GM11168 (cell line): ENCODE measurements around the gene ADAMTS7.

ENCODE experiments used
- in situ Hi-C: fragments of 300-500 bp; cut with MboI; formaldehyde crosslinking; loops from one replicate; pipeline ENCODE4 v1.12.0; 2022; ENCODE audit warnings: low sequenced_read_pairs; ENCODE audit not compliant: unreplicated experiment

ADAMTS7 gene

DNA sequence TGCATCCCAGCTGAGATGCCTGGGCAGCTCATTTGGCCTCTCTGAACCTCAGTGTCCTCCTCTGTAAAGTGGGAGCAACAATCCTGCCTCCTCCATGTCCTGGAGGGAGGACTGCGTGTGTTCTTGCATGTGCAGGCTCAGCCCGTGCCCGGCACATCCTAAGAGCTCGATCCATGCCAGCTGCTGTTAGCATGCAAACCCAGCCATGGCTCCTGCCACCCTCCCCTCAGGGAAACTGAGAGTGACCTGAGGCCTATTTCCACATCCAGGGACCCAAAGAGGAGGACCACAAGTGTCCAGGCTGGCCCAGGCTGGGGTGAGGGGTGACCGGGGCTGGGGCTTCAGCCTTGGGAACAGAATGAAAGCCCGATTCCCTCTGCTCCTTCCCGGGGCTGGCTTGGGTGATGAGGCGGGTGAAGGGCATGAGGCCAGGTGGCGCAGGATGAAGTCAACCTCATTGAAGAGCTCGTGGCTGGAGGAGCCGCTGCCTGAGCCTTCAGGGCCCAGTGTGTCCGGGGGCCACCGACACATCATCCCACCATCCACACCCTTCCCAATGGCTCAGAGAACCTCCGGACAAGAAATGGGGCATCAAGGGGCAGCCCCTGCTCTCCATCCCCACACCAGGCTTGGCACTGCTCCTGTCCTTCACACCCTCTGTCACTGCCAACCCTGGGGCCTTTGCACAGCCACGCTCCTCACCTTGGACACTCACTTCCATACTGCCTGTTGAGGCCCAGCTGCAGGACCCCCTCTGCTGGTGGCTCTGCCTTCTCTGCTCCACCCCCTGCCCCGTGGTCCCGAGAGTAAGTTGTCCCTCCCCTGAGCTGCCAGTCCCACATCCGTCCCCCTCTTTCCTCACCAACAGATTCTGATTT lies 42.5 kb downstream of the ADAMTS7 start:
- in situ Hi-C loops, result loop anchor here (25.0 kb wide), 1 partner anchor 219 kb away; no protein-coding TSS in a partner anchor

DNA sequence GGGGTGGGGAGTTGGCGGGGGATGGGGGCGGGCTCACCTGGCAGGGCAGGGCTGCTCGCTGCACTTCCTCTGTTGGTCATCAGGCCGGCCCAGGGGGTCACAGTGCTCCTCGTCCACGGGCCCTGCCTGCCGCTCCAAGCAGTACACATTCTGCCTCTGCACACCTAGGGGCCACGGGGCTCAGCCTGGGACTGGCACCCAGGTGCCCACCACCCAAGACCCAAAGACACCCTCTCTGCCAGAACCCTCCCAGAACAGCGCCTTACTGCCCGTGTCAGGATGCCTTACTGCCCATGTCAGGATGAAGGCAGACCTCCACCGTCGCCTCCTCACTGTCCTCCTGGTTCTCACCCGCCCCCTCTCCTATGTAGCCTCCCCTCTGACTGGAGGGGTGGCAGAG lies 43.2 kb downstream of the ADAMTS7 start:
- in situ Hi-C loops, result loop anchor here (25.0 kb wide), 1 partner anchor 219 kb away; no protein-coding TSS in a partner anchor

DNA sequence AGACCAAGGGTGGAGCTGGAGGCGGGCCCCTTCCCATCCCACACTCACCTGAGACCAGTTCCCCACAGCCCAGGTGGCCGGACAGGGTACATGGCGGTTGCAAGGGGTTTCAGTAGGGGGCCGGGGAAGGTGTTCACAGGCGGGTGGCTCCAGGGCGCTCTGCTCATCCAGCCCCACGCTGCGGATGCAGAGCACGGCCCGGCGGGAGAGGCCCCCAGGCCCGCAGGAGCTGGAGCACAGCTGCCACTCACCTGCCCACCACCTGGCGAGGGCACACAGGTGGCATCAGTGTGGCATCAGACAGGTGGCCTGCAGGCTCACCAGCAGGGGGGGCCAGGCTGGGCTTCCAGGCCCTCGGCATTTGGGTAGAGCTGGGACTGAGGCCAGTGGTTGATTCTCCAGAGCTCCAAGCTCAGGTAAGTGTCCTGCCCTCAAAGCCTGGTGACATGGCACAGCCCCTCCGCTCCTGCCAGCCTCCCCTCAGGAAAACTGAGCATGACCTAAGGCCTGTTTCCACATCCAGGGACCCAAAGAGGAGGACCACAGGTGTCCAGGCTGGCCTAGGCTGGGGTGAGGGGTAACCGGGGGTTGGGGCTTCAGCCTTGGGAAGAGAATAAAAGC lies 43.8 kb downstream of the ADAMTS7 start:
- in situ Hi-C loops, result loop anchor here (25.0 kb wide), 1 partner anchor 220 kb away; no protein-coding TSS in a partner anchor

DNA sequence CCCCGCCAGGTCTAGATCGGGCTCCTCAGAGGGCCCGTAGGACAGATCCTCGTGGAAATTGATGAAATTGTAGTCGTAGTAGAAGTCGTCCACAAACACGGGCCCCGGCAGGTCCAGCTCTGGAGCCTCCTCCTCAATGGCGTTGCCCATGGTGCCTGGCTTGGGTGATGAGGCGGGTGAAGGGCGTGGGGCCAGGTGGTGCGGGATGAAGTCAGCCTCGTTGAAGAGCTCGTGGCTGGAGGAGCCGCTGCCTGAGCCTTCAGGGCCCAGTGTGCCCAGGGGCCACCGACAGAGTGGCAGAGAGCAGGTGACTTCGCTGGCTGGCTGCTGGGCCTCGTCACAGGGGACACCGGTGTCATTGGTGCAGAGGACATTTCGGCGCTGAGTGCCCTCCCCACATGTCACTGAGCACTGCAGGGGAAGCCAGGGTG lies 44.6 kb downstream of the ADAMTS7 start:
- in situ Hi-C loops, result loop anchor here (25.0 kb wide), 1 partner anchor 221 kb away; no protein-coding TSS in a partner anchor

DNA sequence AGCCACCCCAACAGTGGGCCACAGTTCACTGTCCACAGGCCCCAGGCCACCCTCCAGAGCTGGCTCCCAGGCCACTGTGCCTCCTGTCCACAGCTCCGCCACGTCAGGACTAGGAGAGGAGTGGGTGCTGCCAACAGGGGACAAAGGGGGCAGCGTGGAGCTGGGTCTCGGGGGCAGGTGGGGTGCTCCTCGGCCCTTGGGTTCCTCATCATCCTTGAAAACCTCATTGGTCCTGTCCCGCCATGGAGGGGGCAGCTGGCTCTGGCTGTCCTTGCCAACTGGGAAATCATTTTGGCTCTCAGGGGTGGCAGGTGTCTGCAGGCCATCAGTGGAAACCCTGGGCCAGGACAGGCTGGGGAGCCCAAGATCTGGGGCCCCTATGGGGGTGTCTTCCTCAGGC lies 45.2 kb downstream of the ADAMTS7 start:
- in situ Hi-C loops, result loop anchor here (25.0 kb wide), 1 partner anchor 221 kb away; no protein-coding TSS in a partner anchor

DNA sequence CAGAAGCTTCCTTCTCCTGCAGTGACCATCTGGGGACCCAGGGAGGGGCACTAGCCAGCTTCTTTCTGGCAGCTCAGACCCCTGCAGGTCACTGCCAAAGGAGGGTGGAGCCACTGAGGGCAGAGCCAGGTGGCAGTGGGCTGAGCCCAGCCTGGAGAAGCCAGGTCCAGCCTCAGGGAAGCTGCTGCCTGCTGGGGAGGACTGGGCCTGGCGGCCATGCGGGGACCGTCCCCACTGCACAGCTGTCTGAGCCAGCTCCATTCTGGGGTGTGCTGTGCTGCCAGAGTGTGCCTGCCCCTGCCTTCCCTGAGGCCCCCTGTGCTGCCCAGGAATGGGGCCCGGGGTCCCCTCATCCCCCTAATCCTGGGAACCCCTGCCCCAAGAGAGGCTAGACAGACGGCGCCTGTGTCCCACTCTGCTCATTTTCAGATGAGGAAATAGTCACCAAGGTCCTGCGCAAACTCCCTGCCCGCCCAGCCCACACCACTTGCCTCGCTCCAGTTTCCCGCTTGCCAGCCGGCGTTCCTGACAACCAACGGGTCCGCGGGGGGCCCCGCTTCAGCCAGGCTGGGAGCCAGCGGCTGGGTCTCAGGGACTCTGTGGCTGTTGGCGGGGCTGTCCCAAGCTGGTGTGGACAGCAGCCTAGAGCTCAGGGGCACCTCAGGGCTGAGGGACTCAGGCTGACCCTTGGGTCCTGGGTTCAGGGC lies 46.0 kb downstream of the ADAMTS7 start:
- in situ Hi-C loops, result loop anchor here (25.0 kb wide), 1 partner anchor 222 kb away; no protein-coding TSS in a partner anchor

DNA sequence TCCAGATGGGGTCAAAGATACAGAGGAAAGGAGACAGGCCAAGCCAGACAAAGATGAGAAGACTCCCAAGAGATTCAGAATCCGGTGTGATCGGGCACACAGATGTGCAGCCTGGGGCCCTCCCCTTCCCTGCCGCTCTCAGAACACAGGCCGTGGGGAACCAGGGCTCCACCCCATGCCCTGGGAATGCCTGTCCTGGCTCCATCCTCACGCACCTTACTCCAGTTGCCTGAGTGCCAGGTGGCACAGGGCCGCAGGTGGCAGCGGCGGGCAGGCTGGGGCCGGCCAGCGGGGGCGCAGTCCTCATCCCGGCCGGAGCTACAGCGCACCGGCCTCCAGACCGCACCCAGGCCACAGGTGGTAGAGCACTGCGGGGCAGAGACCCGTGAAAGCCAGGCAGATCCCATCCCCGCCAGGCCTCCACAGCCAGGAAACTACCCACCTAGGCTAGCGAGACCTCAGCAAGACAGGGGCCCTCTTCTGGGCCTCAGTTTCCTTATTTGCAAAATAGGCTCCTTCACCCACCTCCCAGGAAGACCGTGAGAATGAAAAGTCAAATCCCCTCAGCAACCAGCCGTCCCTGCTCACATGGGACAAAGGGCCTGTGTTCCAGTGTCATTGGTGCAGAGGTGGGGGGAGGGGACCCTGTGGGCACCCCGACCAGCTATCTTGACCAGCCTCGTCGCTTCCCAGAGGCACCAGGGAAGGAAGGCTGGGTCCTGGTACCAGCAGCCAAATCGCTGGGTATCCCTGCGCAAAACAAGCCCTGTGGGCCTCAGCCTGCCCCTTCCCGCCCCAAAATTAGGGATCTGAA lies 46.7 kb downstream of the ADAMTS7 start:
- in situ Hi-C loops, result loop anchor here (25.0 kb wide), 1 partner anchor 223 kb away; no protein-coding TSS in a partner anchor

DNA sequence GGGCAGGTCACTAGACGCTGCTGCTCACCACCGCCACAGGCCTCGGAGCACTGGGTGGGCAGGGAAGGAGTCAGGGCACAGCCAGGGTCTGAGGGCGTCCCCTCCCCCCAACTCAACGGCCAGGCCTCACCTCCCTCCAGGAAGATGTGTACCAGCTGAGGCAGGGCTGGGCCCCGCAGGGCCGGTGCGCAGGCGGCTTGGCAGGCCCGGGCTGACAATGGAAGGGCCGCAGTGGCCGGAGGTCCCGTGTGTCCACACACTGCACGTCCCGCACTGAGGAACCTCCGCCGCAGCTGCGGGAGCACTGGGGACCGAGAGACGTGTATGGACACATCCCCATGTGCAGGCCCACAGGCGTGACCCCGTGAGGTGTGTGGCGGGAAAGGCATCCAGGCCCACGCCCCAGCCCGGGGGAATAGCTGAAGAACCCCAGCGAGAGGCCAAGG lies 47.4 kb downstream of the ADAMTS7 start:
- in situ Hi-C loops, result loop anchor here (25.0 kb wide), 1 partner anchor 223 kb away; no protein-coding TSS in a partner anchor

DNA sequence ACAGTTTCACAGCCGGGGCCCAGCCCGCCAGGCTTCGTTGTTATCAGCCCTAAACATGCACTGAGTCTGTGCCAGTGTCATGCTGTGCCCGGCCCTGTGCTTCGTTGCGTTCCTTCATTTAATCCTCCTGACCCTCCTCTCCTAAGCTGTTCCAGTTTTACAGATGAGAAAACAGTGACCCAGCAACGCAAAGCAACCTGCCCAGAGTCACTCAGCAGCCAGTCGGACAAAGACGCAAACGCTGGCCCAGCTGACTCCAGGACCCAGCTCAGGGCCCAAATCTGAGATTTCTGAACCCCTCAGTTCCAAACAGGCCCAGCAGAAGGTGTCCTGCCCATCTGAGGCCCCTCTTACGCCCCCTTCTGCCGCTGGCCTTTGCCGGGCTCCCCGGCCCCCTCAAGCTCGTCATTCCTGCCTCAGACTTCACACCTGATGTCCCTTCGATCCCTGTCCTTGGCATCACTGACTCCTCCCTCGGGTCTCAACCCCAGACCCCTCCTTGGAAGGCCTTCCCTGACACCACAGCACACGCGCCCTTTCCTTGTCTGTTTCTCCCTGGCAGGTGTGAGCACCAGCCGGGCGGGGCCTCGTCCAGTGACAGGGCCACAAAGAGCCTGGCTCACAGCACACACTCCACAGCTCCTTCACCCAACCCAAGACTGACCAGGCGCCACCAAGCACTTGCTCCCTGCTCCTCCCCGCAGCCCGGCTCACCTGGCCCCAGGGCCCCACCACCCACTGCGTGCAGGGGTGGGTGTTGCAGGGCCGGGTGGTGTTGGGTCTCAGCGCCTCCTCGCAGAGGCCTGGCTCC lies 48.1 kb downstream of the ADAMTS7 start:
- in situ Hi-C loops, result loop anchor here (25.0 kb wide), 1 partner anchor 224 kb away; no protein-coding TSS in a partner anchor

DNA sequence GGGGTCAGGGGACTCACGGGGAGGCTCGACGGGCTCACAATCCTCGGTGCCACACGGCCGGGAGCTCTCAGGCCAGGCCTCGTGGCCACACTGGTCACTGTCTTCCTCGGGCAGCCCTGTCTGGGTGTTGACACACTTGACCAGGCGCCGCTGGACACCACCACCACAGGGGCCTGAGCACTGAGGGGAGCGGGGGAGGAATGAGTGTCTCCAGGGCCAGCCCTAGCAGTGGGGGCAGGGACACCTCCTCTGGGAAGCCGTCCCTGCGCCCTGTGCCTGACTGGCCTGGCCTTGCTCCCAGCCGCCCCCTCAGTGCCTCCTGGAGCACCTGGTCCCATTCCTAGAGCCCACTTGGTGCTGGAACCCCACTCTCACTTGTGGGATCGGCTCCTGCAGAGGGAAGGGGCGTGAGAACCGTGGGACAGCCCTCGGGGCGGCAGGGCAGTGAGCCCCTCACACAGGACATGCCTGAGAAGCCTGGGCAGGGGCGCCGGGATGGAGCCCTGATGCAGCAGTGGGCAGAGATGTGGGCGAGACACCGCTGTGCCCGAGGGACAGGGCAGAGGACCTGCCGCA lies 48.8 kb downstream of the ADAMTS7 start:
- in situ Hi-C loops, result loop anchor here (25.0 kb wide), 1 partner anchor 225 kb away; no protein-coding TSS in a partner anchor

DNA sequence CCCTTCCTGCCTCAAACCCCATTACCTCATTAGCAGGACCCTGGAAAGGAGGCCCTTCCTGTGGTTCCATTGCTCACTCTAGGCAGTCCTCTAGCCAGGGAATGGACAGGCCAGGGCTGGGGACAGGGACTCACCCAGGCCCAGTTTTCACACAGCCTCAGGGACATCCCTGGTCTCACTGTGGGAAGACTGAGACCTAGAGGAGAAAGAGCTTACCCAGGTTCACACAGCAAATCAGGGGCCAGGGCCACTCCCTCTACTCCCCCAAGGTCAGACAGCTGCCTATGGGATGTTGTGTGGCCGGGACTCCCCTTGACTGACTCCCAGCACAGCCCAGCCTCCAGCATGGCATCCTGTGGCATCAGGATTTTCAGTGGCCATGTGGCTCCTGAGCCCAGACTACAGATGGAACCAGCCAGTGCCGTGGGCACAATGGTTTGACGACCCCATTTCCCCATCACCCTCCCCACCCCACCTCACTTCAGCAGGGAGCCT lies 49.3 kb downstream of the ADAMTS7 start:
- in situ Hi-C loops, result loop anchor here (25.0 kb wide), 1 partner anchor 225 kb away; no protein-coding TSS in a partner anchor

DNA sequence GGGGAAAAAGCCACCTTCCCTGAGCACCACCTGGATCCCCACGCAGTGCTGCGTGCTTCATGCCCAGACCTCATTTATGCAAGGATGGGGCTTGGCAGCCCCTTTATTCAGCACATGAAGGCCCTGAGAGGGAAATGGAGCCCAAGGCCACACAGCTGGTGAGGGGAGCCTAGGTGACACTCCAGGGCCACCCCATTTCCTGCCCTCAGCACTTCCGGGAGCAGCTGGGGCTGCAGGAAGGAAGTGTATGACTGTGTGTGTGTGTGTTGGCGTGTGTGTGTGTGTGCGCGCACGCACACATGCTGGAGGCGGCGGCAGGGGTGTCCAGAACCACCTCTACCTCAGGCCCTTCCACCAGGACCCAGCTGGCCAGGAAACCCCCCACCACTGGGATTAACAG lies 49.8 kb downstream of the ADAMTS7 start:
- in situ Hi-C loops, result loop anchor here (25.0 kb wide), 1 partner anchor 226 kb away; no protein-coding TSS in a partner anchor

DNA sequence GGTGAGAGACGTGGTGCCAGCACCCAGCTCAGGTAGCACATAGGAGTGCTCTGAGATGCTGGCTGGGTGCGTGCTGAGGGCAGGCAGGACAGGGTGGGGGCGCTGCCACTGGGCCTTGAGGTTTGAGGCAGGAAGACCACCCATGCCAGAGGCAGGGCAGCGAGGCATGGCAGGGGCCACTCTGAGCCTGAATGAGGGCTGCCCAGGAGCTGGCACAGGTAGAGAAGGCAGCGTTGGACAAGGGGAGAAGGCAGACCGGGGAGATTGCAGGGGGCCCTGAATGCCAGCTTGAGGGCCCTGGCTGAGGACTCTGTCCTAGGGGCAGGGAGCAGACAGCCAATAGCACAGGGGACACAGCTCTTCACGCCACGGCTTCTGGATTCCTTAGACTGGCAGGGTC lies 50.2 kb downstream of the ADAMTS7 start:
- in situ Hi-C loops, result loop anchor here (25.0 kb wide), 1 partner anchor 226 kb away; no protein-coding TSS in a partner anchor

DNA sequence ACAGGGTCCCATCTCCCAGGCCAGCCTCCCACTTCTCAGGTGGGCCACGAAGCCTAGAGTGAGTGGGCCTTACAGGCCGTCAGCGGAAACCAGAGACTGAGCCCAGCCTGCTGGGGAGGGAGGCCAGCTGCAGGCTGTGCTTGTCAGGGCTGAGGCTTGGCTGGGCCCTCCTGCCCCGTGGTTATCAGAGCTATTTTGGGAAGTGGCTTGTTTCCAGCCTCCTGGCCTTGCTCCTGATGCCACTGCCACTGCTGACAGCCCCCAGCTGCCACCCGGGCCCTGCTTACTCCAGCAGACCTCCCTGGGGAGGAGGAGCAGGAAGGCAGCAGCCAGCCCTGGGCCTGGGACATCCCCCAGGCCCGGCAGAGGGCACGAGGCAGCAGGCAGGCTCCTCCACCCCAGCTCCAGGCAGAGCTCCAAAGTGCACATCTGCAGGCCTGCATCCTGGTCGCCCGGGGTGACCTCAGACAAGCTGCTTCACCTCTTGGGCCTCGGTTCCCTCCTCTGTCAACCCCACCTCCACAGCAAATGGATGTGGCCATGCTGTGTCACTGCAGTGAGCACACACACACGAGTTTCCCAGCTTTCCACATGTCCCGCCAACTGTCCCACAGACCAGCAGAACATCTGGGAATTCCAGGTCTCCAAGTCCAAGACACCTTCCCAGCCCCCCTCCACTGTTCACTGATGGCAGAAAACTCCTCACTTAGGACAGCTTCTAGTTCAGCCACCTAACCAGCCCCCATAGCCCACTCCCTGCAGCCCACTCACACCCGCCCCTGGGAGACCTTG lies 51.0 kb downstream of the ADAMTS7 start:
- in situ Hi-C loops, result loop anchor here (25.0 kb wide), 1 partner anchor 227 kb away; no protein-coding TSS in a partner anchor

DNA sequence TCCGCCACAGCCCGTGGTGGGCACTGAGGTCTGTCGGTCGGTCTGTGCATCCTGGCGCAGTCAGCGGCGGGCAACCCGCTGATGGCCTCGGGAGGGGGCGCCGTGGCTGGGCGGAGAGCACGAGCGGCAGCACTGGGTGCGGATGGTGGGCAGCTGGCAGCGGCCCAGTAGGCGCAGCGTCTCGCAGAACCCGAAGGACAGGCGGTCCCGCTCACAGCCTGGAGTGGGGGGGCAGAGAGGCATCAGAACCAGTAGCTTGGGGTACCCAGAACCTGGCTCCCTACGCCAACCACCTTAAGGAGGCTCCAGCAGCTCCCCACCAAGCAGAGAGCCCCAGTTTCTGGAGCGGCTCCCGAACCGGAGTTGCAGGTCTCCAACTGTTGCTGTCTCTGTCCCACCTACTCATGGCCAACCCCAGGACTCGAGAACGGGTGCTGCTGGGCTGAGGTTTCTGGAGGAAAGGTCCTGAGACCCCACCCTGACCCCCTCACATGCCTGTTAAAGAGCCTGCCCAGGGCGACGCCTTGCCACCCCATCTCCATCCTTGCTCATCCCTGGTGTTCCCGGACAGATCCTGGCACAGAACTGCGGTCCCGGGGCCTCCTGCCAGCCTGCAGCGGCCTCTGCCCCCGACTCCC lies 51.8 kb downstream of the ADAMTS7 start:
- in situ Hi-C loops, result loop anchor here (25.0 kb wide), 1 partner anchor 228 kb away; no protein-coding TSS in a partner anchor

DNA sequence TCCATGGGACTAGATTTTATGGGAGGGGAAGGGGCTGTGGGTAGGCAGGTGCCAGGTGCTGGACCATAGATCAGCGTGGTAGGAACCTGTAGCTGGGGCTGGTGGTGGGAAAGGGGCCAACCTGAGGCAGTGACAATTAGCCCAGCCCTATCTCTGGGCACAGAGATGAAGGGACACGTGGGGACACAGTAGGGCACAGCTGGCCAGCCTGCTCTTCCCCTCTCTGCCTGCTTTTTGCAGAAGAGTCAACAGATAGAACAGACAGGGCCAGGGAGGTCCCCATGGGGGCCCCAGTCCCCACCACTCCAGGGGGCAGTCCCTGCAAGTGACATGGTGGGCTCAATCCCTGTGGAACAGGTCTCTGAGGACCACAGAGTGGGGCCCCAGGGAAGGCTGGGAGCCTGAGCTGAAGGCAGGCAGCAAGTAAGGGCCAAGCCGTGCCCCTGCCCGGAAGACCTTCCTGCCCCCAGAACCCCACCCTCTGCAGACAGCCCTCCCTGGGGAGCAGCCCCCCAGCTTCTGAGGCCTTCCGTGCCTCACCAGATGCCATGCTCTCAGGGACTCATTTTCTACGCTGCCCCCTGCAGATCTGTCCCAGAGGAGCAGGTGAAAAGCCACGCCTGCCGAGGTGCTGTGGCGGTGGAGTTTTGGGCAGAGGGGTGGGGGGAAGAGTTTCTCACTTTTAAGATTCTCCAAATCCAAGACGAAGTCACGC lies 52.6 kb downstream of the ADAMTS7 start:
- in situ Hi-C loops, result loop anchor here (25.0 kb wide), 1 partner anchor 229 kb away; no protein-coding TSS in a partner anchor
